Gastroesophageal sphincter (tissue), 4 donors: ENCODE results near the gene HAT1. TPM values are rescaled to one million over a fixed set of nuclear protein-coding genes. Genes with fewer than 3 reads are reported as not detected.
"Not testable (repeated sequence)": the region's sequence is repeated elsewhere in the genome, so short reads cannot be mapped to it uniquely, and the experiment has no call there.

ENCODE experiments used
- ATAC-seq: fragments of 150-250 bp; one replicate; pipeline ENCODE4 v1.9.1; 2016; ENCODE audit warnings: mild to moderate bottlenecking, moderate library complexity
- H3K27ac ChIP-seq, 4 donors: fragments of 200-600 bp; sonication (generic) in 3 of 4; 1 replicate in 3 of 4; 2 replicates in 1 of 4; pipeline ENCODE4 v1.5.1; 2016 to 2019
- H3K27me3 ChIP-seq: fragments of 200-600 bp; sonication (generic); one replicate; pipeline ENCODE4 v1.5.1; 2019
- H3K36me3 ChIP-seq, 2 donors: fragments of 200-600 bp; sonication (generic); one replicate each; pipeline ENCODE4 v1.5.1; 2019; ENCODE audit warnings: control low read depth in 1 of 2
- H3K4me1 ChIP-seq, 3 donors: fragments of 200-600 bp; sonication (generic); 1 replicate in 2 of 3; 2 replicates in 1 of 3; pipeline ENCODE4 v1.5.1; 2016 to 2019; ENCODE audit warnings: control low read depth in 2 of 3
- H3K4me3 ChIP-seq, 2 donors: fragments of 200-600 bp; sonication (generic); one replicate each; pipeline ENCODE4 v1.5.1; 2019; ENCODE audit warnings: mild to moderate bottlenecking in 1 of 2, moderate library complexity in 1 of 2
- H3K9me3 ChIP-seq, 3 donors: fragments of 200-600 bp; sonication (generic); one replicate each; pipeline ENCODE4 v1.5.1; 2017 to 2019; ENCODE audit warnings: control low read depth in 2 of 3
- EP300 ChIP-seq: sonication (generic); formaldehyde crosslinking; IDR thresholded peaks from one replicate; pipeline ENCODE4 v1.6.1; 2017; ENCODE audit warnings: antibody characterized with exemption, mild to moderate bottlenecking
- POLR2A ChIP-seq, 2 donors: fragments of 450-650 bp; IDR thresholded peaks; one replicate each; pipeline ENCODE4 v1.6.1; 2017; ENCODE audit warnings: antibody characterized with exemption in 2 of 2, mild to moderate bottlenecking in 2 of 2, moderate library complexity in 1 of 2
- POLR2AphosphoS5 ChIP-seq: sonication (generic); formaldehyde crosslinking; IDR thresholded peaks from one replicate; pipeline ENCODE4 v1.6.1; 2017; ENCODE audit warnings: antibody characterized with exemption
- WGBS, 2 donors: methylation state at CpG; one replicate each; pipeline ENCODE4 v1.1.5; 2018; ENCODE audit warnings: low coverage in 1 of 2; 5-methylcytosine and 5-hydroxymethylcytosine counted together
- total RNA-seq, 4 donors: library from RNA; depleted of rRNA; stranded (reverse); fragments of >200 nt; gene quantifications; one replicate each; pipeline ENCODE4 v1.1.0, GENCODE V29; 2016
- TF ChIP-seq, protein P1 (sequence below), 4 experiments: fragments of 200-600 bp in 2 of 4; fragments of 450-650 bp in 2 of 4; sonication (generic) in 1 of 4; IDR thresholded peaks; one replicate each; pipeline ENCODE4 v1.5.1; 2017 to 2019; ENCODE audit warnings: antibody characterized with exemption in 4 of 4, mild to moderate bottlenecking in 2 of 4, moderate library complexity in 2 of 4

HAT1 gene
- total RNA-seq, 4 donors from 2014 or later: 25.2 to 34.2 (median 31.3) TPM

DNA sequence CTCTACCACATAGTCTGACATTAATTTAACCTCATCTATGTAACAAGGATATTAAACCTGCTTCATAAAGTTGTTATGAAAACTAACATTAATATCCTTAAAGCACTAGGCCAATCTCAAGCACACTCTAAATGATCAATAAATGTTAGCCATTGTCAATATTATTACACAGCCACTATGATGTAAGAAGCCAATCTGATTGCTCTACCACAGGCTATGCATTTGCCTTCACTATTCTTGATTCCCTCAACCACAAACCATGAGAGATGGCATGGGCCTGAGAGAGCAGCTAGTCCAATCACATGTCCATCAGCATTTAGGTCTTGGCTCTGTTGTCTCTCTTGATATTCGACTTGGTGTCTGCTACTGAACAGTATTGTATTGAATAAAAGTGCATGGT, 32.5 kb upstream of the HAT1 start:
- no peaks in the 10 kb centered on the region for H3K27me3 ChIP-seq
- H3K36me3 ChIP-seq: peaks cover 0 to 8% of the 10 kb centered on the region in 2 donors
- TF ChIP-seq, protein P1, sequence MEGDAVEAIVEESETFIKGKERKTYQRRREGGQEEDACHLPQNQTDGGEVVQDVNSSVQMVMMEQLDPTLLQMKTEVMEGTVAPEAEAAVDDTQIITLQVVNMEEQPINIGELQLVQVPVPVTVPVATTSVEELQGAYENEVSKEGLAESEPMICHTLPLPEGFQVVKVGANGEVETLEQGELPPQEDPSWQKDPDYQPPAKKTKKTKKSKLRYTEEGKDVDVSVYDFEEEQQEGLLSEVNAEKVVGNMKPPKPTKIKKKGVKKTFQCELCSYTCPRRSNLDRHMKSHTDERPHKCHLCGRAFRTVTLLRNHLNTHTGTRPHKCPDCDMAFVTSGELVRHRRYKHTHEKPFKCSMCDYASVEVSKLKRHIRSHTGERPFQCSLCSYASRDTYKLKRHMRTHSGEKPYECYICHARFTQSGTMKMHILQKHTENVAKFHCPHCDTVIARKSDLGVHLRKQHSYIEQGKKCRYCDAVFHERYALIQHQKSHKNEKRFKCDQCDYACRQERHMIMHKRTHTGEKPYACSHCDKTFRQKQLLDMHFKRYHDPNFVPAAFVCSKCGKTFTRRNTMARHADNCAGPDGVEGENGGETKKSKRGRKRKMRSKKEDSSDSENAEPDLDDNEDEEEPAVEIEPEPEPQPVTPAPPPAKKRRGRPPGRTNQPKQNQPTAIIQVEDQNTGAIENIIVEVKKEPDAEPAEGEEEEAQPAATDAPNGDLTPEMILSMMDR (IDR thresholded peaks at IDR 0.05): no peak
- no peak for TF ChIP-seq POLR2A (IDR thresholded peaks at IDR 0.05)
- TF ChIP-seq EP300: no peak
- no peak for TF ChIP-seq POLR2AphosphoS5
- H3K4me3 ChIP-seq: no peak overlapping the region
- H3K9me3 ChIP-seq: no peaks in the 10 kb centered on the region
- 64% methylated on average over 1 of the region's 1 CpG; no CpG with 5 or more reads in 1 of the 2 donors for WGBS, 2 donors
- peaks cover 5 to 71% (median 5%) of the 10 kb centered on the region in 3 donors for H3K4me1 ChIP-seq
- H3K27ac ChIP-seq: no peak overlapping the region
- no peak for ATAC-seq

GRCh38 chr2:171893196-171893823, 29.0 kb upstream of the HAT1 start:
- Histone ChIP-seq H3K36me3 (peaks cover 0 to 8% of the 10 kb centered on the region in 2 donors), H3K4me3 (peak overlapping the region; percentile 82 to 94), H3K9me3 (no peaks in the 10 kb centered on the region), H3K4me1 (peaks cover 5 to 69% (median 5%) of the 10 kb centered on the region in 3 donors), H3K27me3 (no peaks in the 10 kb centered on the region), H3K27ac (peak overlapping the region; percentile 74 to 88 (median 86))
- no peak for ATAC-seq
- WGBS, 2 donors: 15 to 24% methylated on average over 7 of the region's 7 CpGs
- TF ChIP-seq EP300: no peak
- no peak for TF ChIP-seq POLR2AphosphoS5
- no peak for TF ChIP-seq POLR2A (IDR thresholded peaks at IDR 0.05)

DNA sequence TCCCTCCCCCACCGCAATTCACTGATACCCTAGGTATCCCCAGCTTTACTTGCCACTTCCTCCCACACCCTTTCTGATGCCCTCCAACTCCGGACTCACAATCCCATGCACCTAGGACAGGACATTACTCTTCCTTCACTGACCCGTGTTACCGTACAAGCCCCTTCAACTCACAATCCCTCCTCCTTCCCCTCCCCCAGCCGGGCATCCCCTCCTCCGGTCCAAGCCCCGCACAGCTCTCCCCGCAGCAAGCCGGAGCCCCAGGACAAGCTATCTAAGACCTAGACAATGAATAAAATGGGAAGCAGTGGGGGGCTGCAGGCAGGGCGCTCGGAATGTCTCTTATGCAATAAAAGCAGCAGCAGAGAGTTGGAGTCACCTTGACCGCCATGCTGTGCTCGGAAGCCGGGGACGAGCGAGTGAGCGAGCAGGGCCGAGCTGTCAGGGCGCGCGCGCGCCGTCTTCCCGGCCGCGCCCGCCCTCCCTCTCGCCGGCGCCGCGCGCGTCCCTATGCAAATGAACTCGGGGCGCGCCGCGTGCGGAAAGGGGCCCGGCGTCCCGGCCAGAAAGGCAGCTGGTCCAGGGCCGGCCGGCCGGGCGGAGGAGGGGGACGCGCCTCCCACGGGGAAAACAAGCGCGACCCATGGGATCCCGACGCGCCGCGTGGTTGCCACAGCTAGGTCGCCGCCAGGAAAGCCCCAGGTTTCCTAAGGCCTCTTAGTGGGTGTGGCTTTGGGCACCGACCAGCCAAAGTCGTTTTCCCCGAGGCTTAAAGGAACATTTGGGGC, 28.2 kb upstream of the HAT1 start, which contains the start of gene SLC25A12:
SLC25A12 (minus strand) TSS at position 421 of the 788 bp plus-strand sequence; CDS start at position 391, 30 bp downstream.
- Histone ChIP-seq H3K9me3 (no peaks in the 10 kb centered on the region), H3K4me1 (peaks cover 5 to 63% (median 5%) of the 10 kb centered on the region in 3 donors), H3K27me3 (no peaks in the 10 kb centered on the region), H3K27ac (peak within 1 kb of the TSS; percentile 74 to 88 (median 86)), H3K4me3 (peak within 1 kb of the TSS; percentile 82 to 94), H3K36me3 (peaks cover 0 to 8% of the 10 kb centered on the region in 2 donors)
- TF ChIP-seq, protein P1 (IDR thresholded peaks at IDR 0.05): peak in 2 of 4 experiments; percentile 3 to 10
- TF ChIP-seq EP300: no peak
- TF ChIP-seq POLR2AphosphoS5: peak; percentile 37
- peak; percentile 72 to 84 for TF ChIP-seq POLR2A (IDR thresholded peaks at IDR 0.05)
- ATAC-seq: peak; percentile 95
- WGBS, 2 donors: 0% methylated on average over 4 of the region's 63 CpGs

- Histone ChIP-seq H3K4me1 (peaks cover 5 to 57% (median 5%) of the 10 kb centered on the region in 3 donors), H3K9me3 (no peaks in the 10 kb centered on the region), H3K27me3 (no peaks in the 10 kb centered on the region), H3K36me3 (peaks cover 0 to 8% of the 10 kb centered on the region in 2 donors), H3K27ac (peak overlapping the region; percentile 74 to 88 (median 86)), H3K4me3 (peak overlapping the region; percentile 82 to 94)
- no peak for ATAC-seq
- WGBS, 2 donors: 31 to 41% methylated on average over 7 to 8 of the region's 10 CpGs
- TF ChIP-seq POLR2A (IDR thresholded peaks at IDR 0.05) (no peak), EP300 (no peak), POLR2AphosphoS5 (no peak)
- TF ChIP-seq, protein P1 (IDR thresholded peaks at IDR 0.05): no peak
Measured at GRCh38 chr2:171894612-171894947, 27.7 kb upstream of the HAT1 start.

DNA sequence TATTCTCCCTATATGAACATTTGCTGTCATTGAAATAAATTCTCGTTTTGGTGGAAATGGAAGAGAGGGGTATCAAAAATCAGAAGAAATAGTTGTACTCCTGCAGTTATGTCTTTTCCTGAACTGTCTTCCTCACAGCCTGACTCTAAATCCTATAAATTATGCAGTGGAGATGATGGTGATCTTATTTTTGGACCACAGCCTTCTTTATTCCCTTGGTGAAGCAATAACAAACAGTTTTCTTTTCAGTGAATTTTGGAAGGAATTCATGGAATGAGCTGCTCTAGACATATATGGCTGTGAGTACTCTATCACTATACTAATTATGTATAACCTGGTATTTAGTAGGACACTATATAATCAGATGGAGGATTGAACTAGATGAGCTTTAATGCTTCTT, 26.5 kb upstream of the HAT1 start:
- ATAC-seq: no peak
- Histone ChIP-seq H3K27me3 (no peaks in the 10 kb centered on the region), H3K27ac (peak overlapping the region in 3 of 4 donors; percentile 86 to 88 (median 86)), H3K9me3 (no peaks in the 10 kb centered on the region), H3K4me1 (peaks cover 5 to 46% (median 5%) of the 10 kb centered on the region in 3 donors), H3K4me3 (no peak overlapping the region), H3K36me3 (peaks cover 0 to 2% of the 10 kb centered on the region in 2 donors)
- TF ChIP-seq, protein P1 (IDR thresholded peaks at IDR 0.05): no peak
- TF ChIP-seq POLR2A (IDR thresholded peaks at IDR 0.05): no peak
- TF ChIP-seq POLR2AphosphoS5: no peak
- no peak for TF ChIP-seq EP300
- 57 to 86% methylated on average over 1 of the region's 1 CpG for WGBS, 2 donors

DNA sequence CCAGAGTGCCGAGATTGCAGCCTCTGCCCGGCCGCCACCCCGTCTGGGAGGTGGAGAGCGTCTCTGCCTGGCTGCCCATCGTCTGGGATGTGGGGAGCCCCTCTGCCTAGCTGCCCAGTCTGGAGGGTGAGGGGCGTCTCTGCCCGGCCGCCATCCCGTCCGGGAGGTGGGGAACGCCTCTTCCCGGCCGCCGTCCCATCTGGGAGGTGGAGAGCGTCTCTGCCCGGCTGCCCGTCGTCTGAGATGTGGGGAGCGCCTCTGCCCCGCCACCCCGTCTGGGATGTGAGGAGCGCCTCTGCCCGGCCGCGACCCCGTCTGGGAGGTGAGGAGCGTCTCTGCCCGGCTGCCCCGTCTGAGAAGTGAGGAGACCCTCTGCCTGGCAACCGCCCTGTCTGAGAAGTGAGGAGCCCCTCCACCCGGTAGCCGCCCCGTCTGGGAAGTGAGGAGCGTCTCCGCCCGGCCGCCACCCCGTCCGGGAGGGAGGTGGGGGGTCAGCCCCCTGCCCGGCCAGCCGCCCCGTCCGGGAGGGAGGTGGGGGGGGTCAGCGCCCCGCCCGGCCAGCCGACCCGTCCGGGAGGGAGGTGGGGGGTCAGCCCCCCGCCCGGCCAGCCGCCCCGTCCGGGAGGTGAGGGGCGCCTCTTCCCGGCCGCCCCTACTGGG, 22.5 kb upstream of the HAT1 start:
- not testable (repeated sequence) for H3K27me3 ChIP-seq, H3K27ac ChIP-seq, H3K4me3 ChIP-seq, H3K9me3 ChIP-seq, ATAC-seq, H3K36me3 ChIP-seq
- WGBS, 2 donors: no CpG with 5 or more reads among the region's 58 CpGs
- peaks cover 0 to 16% (median 0%) of the 10 kb centered on the region in 3 donors for H3K4me1 ChIP-seq
